Measurements from ENCODE around the gene CLPSL1. TPM values are rescaled to one million over a fixed set of nuclear protein-coding genes. Genes with fewer than 3 reads are reported as not detected.

The CLPSL1 gene
- total RNA-seq, 1 donor from 2014 or later: not detected

DNA sequence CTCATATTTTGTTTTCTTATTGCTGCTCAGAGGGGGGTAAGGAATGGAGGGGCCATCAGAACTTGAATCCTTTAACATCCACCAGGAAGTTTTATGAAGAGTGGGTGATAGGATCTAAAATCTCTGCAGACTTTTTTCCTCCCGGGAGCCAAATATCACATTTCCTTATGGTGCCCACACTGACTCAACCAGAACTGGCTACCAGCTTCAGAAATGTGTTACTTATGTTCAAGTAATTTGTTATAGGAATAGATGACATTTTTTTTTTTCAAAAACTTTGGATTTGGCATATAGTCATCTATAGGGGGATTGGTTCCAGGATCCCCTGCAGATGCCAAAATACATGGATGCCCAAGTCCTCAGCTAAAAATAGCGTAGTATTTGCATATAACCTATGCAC, 42.8 kb downstream of the CLPSL1 start:
- TF ChIP-seq, protein P1, sequence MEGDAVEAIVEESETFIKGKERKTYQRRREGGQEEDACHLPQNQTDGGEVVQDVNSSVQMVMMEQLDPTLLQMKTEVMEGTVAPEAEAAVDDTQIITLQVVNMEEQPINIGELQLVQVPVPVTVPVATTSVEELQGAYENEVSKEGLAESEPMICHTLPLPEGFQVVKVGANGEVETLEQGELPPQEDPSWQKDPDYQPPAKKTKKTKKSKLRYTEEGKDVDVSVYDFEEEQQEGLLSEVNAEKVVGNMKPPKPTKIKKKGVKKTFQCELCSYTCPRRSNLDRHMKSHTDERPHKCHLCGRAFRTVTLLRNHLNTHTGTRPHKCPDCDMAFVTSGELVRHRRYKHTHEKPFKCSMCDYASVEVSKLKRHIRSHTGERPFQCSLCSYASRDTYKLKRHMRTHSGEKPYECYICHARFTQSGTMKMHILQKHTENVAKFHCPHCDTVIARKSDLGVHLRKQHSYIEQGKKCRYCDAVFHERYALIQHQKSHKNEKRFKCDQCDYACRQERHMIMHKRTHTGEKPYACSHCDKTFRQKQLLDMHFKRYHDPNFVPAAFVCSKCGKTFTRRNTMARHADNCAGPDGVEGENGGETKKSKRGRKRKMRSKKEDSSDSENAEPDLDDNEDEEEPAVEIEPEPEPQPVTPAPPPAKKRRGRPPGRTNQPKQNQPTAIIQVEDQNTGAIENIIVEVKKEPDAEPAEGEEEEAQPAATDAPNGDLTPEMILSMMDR (IDR thresholded peaks at IDR 0.05): no peak
- TF ChIP-seq POLR2AphosphoS5 (IDR thresholded peaks at IDR 0.05; ENCODE audit: insufficient read depth in 1 of 2, low read depth in 1 of 2) (no peak), POLR2A (IDR thresholded peaks at IDR 0.05) (no peak)
- Histone ChIP-seq H3K27me3 (no peaks in the 10 kb centered on the region), H3K27ac (no peak overlapping the region), H3K4me3 (no peak overlapping the region), H3K36me3 (no peaks in the 10 kb centered on the region), H3K9me3 (no peaks in the 10 kb centered on the region), H3K4me1 (no peaks in the 10 kb centered on the region)
- intact Hi-C loops (cut with DNase I): no loop called here
- DNase-seq (ENCODE audit: extremely low spot score in 2 of 2): no peak

DNA sequence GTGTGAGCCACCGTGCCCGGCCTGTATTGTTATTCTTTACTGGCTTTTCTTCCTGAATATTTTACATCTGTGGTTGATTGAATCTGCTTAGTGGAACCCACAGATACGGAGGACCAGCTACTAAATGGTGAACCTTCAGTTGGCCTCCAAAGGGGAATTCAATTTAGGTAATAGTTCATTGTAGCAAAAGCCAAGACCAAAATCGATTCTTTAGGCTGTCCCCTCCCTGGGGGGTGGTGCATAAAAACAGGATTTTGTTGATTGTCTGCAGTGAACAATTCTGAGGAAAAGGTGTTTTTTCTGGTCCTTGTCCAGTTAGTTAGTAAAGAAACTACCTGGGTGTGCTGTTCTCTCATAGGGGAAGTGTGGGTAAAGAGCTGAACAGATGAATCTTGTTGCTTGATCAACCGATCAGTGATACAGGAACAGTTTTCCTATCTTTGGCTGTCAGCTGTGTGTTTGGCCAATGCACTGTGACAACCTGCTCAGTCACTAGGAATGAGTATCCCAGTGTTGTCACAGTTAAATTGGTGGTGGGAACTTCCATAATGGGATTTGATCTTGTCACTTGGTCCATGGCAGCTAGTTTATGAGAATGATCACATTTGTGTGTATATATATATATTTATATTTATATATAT, 43.9 kb downstream of the CLPSL1 start:
- H3K9me3 ChIP-seq: no peaks in the 10 kb centered on the region
- TF ChIP-seq POLR2AphosphoS5 (IDR thresholded peaks at IDR 0.05; ENCODE audit: insufficient read depth in 1 of 2, low read depth in 1 of 2) (no peak), POLR2A (IDR thresholded peaks at IDR 0.05) (no peak)
- TF ChIP-seq, protein P1 (IDR thresholded peaks at IDR 0.05): no peak
- no peaks in the 10 kb centered on the region for H3K36me3 ChIP-seq
- no peak overlapping the region for H3K27ac ChIP-seq
- no peaks in the 10 kb centered on the region for H3K27me3 ChIP-seq
- no peak overlapping the region for H3K4me3 ChIP-seq
- DNase-seq (ENCODE audit: extremely low spot score in 2 of 2): no peak
- H3K4me1 ChIP-seq: no peaks in the 10 kb centered on the region
- intact Hi-C loops (cut with DNase I): no loop called here

DNA sequence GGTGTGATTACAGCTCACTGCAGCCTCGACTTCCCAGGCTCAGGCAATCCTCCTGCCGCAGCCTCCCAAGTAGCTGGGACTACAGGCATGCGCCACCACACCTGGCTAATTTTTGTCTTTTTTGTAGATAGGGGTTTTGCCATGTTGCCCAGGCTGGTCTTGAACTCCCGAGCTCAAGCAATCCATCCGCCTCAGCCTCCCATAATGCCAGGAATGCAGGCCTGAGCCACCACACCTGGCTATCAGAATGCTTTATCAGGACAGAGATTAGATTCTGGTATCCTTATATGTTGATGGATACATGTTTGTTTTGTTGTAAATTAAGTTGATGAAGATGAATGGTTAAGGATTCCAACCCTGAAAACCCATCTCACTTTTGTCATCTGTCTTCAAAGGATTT, 48.5 kb downstream of the CLPSL1 start:
- no peaks in the 10 kb centered on the region for H3K27me3 ChIP-seq
- no peak overlapping the region for H3K4me3 ChIP-seq
- no peaks in the 10 kb centered on the region for H3K4me1 ChIP-seq
- H3K9me3 ChIP-seq: no peaks in the 10 kb centered on the region
- H3K27ac ChIP-seq: no peak overlapping the region
- H3K36me3 ChIP-seq: no peaks in the 10 kb centered on the region
- intact Hi-C loops (cut with DNase I): no loop called here
- no peak for TF ChIP-seq POLR2A (IDR thresholded peaks at IDR 0.05)
- DNase-seq (ENCODE audit: extremely low spot score in 2 of 2): no peak

DNA sequence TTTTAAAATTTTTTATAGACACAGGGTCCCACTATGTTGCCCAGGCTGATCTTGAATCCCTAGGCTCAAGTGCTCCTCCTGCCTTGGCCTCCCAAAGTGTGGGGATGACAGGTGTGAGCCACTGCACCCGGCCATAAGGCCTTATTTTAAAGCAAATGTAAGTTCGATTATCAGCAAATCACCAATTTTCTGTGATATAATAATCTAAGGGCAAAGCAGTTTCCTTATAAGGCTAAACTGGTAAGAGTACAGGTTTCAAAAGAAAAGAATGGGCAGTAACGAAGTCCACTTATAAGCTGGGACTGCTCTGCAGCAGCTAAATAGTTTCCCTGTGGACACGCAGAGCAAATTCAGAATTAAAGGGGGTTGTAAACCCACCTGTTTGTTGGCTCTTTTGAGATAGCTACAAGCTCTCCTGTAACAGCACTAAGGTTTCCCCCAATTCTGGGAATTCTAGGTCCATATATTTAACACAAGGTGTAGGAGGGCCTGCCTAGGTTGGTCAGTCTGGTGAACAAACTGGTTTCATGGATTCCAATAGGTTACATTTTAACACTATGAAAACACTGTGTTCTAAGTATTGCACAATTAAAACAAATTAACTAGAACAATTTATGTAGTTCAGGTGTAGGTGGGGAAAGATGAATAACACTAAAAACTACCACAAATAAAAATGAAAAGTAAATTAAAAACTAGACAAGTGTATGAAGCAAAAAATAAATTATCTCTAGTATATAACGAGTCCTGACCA, 50.6 kb downstream of the CLPSL1 start:
- no peaks in the 10 kb centered on the region for H3K4me1 ChIP-seq
- no peak overlapping the region for H3K4me3 ChIP-seq
- DNase-seq (ENCODE audit: extremely low spot score in 2 of 2): no peak
- TF ChIP-seq, protein P1 (IDR thresholded peaks at IDR 0.05): no peak
- TF ChIP-seq POLR2AphosphoS5 (IDR thresholded peaks at IDR 0.05; ENCODE audit: insufficient read depth in 1 of 2, low read depth in 1 of 2) (no peak), POLR2A (IDR thresholded peaks at IDR 0.05) (no peak)
- no peak overlapping the region for H3K27ac ChIP-seq
- no peaks in the 10 kb centered on the region for H3K36me3 ChIP-seq
- intact Hi-C loops (cut with DNase I): no loop called here
- H3K27me3 ChIP-seq: no peaks in the 10 kb centered on the region
- no peaks in the 10 kb centered on the region for H3K9me3 ChIP-seq

DNA sequence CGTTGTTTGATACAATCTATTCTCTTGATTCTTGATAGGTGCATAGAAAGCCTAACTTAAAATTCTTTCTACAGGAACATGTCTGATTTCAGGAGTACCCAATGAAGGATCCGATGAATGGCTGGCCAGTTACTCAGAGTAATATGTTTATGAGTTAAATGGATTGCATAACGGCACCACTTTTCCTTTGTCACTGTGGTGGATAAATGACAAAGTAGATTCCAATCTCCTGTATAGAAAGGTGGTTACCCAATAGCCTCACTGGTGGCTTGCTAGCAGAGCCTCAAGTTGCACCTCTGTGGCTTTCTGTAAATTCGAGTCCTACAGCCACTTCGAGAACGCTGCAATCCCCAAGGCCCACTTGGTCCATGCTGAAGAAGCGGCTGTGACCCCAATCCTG, 52.7 kb downstream of the CLPSL1 start:
- no peak for DNase-seq (ENCODE audit: extremely low spot score in 2 of 2)
- Histone ChIP-seq H3K4me3 (no peak overlapping the region), H3K4me1 (no peaks in the 10 kb centered on the region), H3K27ac (no peak overlapping the region), H3K27me3 (no peaks in the 10 kb centered on the region), H3K9me3 (no peaks in the 10 kb centered on the region), H3K36me3 (peaks cover 0 to 13% of the 10 kb centered on the region in 2 donors)
- TF ChIP-seq POLR2AphosphoS5 (IDR thresholded peaks at IDR 0.05; ENCODE audit: insufficient read depth in 1 of 2, low read depth in 1 of 2): no peak
- TF ChIP-seq, protein P1 (IDR thresholded peaks at IDR 0.05): no peak
- TF ChIP-seq POLR2A (IDR thresholded peaks at IDR 0.05): no peak
- intact Hi-C loops (cut with DNase I): no loop called here

Other genes with a start within 250 kb of the CLPSL1 start
- 246 TPM for gene FKBP5, start 92.1 kb upstream of the CLPSL1 start, total RNA-seq
- gene ARMC12, start 44.0 kb upstream of the CLPSL1 start, total RNA-seq: not detected
- not detected for gene CLPSL2, start 4.4 kb upstream of the CLPSL1 start, total RNA-seq
- not detected for gene CLPS, start 16.3 kb downstream of the CLPSL1 start, total RNA-seq
- not detected for gene LHFPL5, start 24.3 kb downstream of the CLPSL1 start, total RNA-seq
- gene SRPK1, start 140.1 kb downstream of the CLPSL1 start, total RNA-seq: 59.2 TPM
- gene SLC26A8, start 243.6 kb downstream of the CLPSL1 start, total RNA-seq: not detected
- gene MAPK14, start 246.8 kb downstream of the CLPSL1 start, total RNA-seq: 71.9 TPM

All from vagina (tissue), 2 donors.